Muscle layer of duodenum (tissue), 2 donors: ENCODE measurements around the gene RARRES2.
"Not testable (repeated sequence)": the region's sequence is repeated elsewhere in the genome, so short reads cannot be mapped to it uniquely, and the experiment has no call there.

ENCODE experiments used
- H3K27ac ChIP-seq: one replicate; pipeline ENCODE4 v1.7.0; 2013; ENCODE audit warnings: mild to moderate bottlenecking, low read length
- H3K27me3 ChIP-seq: one replicate; pipeline ENCODE4 v1.7.0; 2013; ENCODE audit warnings: low read depth, mild to moderate bottlenecking, control low read depth, low read length
- H3K36me3 ChIP-seq, 2 donors: one replicate each; pipeline ENCODE4 v1.7.0; 2013; ENCODE audit warnings: low read length in 2 of 2, control low read depth in 1 of 2, mild to moderate bottlenecking in 1 of 2; ENCODE audit not compliant: insufficient read depth in 2 of 2, control insufficient read depth in 1 of 2
- H3K4me1 ChIP-seq, 2 donors: one replicate each; pipeline ENCODE4 v1.7.0; 2013; ENCODE audit warnings: low read length in 2 of 2, mild to moderate bottlenecking in 2 of 2, control low read depth in 1 of 2, moderate library complexity in 1 of 2; ENCODE audit not compliant: insufficient read depth in 2 of 2, control insufficient read depth in 1 of 2
- H3K4me3 ChIP-seq, 2 donors: one replicate each; pipeline ENCODE4 v1.7.0; 2013; ENCODE audit warnings: low read length in 2 of 2, low read depth in 1 of 2, mild to moderate bottlenecking in 1 of 2
- H3K9me3 ChIP-seq, 2 donors: one replicate each; pipeline ENCODE4 v1.7.0; 2013; ENCODE audit warnings: low read length in 2 of 2, control low read depth in 1 of 2, mild to moderate bottlenecking in 1 of 2; ENCODE audit not compliant: control insufficient read depth in 1 of 2
- donor health status: healthy.

RARRES2 gene

DNA sequence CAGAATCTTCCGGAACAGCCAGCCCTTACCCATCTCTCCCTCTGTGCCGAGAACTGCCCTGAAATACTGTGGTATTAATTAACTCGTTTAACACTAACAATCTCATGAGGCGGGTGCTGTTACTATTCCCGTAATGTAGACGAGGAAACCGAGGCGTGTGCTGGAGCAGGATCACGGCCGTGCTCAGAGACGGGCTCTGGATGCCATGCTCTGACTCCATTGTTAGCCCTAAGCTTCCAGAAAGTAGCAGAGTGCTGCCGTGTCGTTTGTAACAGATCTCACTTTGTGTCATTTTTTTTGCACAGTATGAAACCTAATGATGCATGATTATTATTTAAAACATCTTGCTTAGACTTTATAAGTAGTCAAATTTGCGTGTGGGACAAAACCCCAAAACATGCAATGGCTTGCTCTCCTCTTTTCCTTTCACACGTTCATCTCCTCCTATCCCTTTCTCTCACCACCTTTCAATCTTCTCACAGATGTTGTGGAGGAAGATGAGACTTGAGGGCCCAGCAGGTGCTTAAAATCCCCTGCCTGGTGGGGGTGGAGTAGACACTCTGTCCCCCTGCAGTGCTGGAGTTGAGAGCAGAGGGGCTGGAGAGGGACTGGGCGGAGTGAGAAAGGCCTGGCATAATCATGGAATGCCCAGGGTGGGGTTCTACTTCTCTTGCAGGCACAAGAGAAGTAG lies 17.6 kb downstream of the RARRES2 start:
- H3K4me1 ChIP-seq, result peaks cover 0 to 11% of the 10 kb centered on the region in 2 donors
- H3K27ac ChIP-seq, result peak overlapping the region; percentile 35
- H3K36me3 ChIP-seq, result peaks cover 5 to 6% of the 10 kb centered on the region in 2 donors
- H3K9me3 ChIP-seq, result no peaks in the 10 kb centered on the region
- H3K4me3 ChIP-seq, result peak overlapping the region; percentile 76 to 79
- no peaks in the 10 kb centered on the region for H3K27me3 ChIP-seq

DNA sequence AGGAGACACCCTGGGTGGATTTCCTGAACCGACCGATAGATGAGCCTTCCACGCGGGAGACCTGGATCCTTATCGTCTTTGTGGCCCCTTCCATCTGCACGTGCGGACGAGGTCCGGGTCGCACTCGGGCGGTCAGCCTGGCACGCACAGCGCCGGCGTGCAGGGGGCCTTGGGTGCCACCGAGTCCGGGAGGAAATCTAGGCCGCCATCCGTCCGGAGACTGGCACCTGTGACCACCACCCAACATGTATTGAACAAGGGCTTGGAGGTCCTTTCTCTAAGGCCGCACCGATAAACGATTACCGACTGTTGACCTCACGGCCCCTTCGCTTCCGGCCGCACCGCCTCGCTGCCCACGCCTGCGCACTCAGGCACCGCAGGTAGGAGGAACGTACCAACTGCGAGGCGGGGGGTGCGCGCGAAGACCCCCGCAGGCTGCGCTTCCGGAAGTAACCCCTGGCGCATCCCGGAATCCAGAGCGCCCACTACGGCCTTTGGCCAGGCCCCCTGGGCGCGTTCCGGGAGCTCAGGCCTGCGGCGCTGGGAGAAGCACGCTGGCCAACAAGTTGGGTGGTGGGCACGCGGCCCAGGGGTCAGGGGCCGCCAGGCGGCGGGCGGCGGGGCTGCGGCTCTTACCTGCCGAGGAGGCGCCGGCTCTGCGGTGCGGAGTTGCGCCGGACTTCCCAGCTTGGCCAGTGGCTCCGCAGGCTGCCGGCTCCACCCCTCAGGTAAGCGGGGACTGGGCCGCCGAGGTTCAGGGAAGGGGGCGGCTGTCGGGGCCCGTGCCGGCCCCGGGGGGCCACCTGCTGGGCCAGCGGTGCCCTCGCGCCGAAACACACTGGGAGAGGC lies 18.4 kb downstream of the RARRES2 start, which contains the start of the genes ACTR3C and LRRC61:
ACTR3C (minus strand) TSS at position 713 of the 849 bp plus-strand sequence. CDS start 28,249 bp downstream, outside the sequence.
LRRC61 (plus strand) TSS at position 523 of the 849 bp plus-strand sequence. CDS start 13,507 bp downstream, outside the sequence.
- no peaks in the 10 kb centered on the region for H3K27me3 ChIP-seq
- H3K9me3 ChIP-seq, result no peaks in the 10 kb centered on the region
- peaks cover 0 to 11% of the 10 kb centered on the region in 2 donors for H3K4me1 ChIP-seq
- peak within 1 kb of the TSS; percentile 35 for H3K27ac ChIP-seq
- peaks cover 0 to 6% of the 10 kb centered on the region in 2 donors for H3K36me3 ChIP-seq
- peak within 1 kb of the TSS; percentile 76 to 79 for H3K4me3 ChIP-seq

DNA sequence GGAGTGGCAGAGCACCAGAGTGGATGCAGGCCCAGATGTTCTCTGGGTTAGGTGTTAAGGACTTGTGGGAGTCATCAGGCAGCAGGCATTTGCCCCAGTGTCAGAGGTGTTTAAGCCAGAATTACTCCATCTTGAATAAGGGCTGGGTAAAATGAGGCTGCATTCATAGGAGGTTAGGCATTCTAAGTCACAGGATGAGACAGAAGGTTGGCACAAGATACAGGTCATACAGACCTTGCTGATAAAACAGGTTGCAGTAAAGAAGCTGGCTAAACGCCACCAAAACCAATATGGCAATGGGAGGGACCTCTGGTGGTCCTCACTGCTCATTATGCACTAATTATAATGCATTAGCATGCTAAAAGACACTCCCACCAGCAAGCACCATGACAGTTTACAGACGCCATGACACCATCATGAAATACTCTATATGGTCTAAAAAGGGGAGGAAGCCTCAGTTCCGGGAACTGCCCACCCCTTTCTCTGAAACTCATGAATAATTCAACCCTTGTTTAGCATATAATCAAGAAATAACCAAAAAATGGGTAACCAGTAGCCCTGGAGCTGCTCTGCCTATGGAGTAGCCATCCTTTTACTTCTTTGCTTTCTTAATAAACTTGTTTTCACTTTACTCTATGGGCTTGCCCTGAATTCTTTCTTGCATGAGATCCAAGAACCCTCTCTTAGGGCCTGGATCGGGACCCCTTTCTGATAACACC lies 19.2 kb downstream of the RARRES2 start:
- H3K4me1 ChIP-seq, result peaks cover 0 to 11% of the 10 kb centered on the region in 2 donors
- H3K27me3 ChIP-seq, result no peaks in the 10 kb centered on the region
- H3K36me3 ChIP-seq, result peaks cover 0 to 6% of the 10 kb centered on the region in 2 donors
- peak overlapping the region; percentile 35 for H3K27ac ChIP-seq
- peak overlapping the region; percentile 76 to 79 for H3K4me3 ChIP-seq
- no peaks in the 10 kb centered on the region for H3K9me3 ChIP-seq

DNA sequence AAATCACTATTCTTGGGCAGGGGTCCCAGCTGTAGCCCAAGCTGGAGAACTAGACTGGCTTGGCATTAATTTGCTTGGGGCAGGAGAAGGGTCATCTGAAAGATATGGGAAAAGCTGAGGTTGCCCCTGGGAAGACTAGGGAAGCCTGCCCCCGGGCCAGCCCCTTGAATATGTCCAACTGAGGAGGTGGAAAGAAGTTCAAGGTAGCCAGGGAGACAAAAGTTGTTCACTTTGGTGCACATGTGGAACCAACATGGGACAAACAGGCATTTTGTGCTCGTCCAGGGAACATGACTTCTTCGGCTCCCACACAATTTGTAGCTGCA lies 19.7 kb downstream of the RARRES2 start:
- H3K27me3 ChIP-seq, result no peaks in the 10 kb centered on the region
- no peaks in the 10 kb centered on the region for H3K9me3 ChIP-seq
- no peak overlapping the region for H3K27ac ChIP-seq
- H3K4me3 ChIP-seq, result no peak overlapping the region
- peaks cover 0 to 11% of the 10 kb centered on the region in 2 donors for H3K4me1 ChIP-seq
- peaks cover 0 to 6% of the 10 kb centered on the region in 2 donors for H3K36me3 ChIP-seq

DNA sequence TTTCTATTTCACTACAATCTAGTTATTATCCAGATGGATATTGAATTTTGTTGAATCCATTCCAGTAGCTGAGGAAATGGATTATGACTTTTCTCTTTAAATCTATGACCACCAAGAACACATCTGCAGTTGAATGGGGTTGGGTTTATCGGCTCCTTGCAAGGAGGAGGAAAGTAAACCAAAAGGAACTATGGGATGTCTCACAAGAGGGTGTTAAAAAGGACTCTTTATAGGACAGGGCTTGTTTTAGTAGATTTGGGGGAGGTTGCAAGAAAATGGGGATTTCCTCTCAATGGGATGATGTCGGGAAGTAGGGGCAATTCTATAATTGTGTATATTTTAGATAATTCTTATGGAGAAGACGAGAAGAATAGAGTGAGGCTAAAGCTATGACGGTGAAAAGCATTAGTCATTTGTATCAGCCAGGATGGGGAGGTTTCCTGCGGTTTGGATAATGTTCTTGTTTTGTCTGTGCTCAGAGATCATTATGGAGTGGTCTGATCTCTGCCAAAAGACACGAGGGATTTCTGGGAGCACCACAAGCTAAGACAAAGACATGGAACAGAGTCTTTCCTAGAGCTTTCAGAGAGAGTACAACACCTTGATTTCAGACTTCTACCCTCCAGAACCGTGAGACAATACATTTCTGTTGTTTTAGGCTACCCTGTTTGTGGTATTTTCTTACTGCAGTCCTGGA lies 23.5 kb downstream of the RARRES2 start:
- Histone ChIP-seq H3K27ac (no peak overlapping the region), H3K4me3 (no peak overlapping the region), H3K9me3 (no peaks in the 10 kb centered on the region), H3K36me3 (peaks cover 0 to 3% of the 10 kb centered on the region in 2 donors), H3K27me3 (no peaks in the 10 kb centered on the region), H3K4me1 (peaks cover 0 to 11% of the 10 kb centered on the region in 2 donors)

DNA sequence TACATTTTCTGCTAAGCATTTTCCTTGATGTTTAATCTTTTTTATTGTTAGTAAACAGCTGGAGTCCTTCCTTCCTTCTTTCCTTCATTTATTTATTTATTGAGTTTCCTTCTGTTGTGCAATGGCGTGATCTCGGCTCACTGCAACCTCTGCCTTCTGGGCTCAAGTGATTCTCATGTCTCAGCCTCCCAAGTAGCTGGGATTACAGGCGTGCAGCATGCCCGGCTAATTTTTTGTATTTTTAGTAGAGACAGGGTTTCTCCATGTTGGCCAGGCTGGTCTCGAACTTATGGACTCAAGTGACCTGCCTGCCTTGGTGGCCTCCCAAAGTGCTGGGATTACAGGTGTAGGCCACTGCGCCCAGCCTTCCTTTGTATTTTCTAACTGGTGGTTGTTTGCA lies 24.4 kb downstream of the RARRES2 start:
- not testable (repeated sequence) for H3K4me1 ChIP-seq, H3K36me3 ChIP-seq, H3K4me3 ChIP-seq, H3K27ac ChIP-seq, H3K27me3 ChIP-seq, H3K9me3 ChIP-seq

DNA sequence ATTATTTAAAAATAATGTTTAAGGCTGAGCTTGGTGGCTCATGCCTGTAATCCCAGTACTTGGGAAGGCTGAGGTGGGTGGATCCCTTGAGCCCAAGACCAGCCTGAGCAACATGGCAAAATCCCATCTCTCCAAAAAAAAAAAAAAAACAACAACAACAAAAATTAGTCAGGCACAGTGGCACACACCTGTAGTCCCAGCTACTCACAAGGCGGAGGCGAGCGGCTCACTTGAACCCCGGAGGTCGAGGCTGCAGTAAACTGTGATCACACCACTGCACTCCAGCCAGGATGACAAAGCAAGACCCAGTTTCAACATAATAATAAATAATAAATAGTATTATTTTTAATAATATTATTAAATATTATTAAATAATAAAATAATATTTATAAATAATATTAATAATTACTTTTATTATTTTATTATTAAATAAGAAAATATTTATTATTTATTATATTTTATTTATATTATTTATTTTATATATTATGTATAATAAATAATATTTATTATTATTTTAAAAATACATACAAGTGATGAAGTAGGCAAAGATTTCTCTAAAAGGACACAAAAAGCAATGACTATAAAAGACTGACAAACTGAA lies 26.7 kb downstream of the RARRES2 start:
- peaks cover 0 to 3% of the 10 kb centered on the region in 2 donors for H3K36me3 ChIP-seq
- no peak overlapping the region for H3K4me3 ChIP-seq
- H3K4me1 ChIP-seq, result no peaks in the 10 kb centered on the region
- H3K27ac ChIP-seq, result no peak overlapping the region
- H3K27me3 ChIP-seq, result no peaks in the 10 kb centered on the region
- H3K9me3 ChIP-seq, result no peaks in the 10 kb centered on the region

DNA sequence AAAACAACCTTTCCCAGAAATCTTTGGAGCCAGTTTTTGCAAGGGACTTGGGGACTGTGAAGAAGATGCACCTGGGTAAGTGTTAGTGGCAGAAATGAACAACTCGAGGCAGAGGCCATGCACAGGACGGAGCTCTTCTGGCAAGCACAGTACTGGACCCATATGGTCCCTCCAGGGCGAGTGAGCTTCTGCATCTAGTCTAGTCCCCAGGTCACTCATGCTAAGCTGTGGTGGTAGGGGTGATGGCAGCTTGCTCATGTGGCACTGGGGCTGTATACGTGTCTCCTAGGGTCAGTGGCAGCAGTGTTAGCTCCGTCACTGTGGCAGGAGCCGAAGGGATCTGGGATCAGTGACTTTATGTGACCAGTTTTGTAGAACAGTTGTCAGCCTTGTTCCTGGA lies 27.6 kb downstream of the RARRES2 start:
- no peaks in the 10 kb centered on the region for H3K4me1 ChIP-seq
- no peaks in the 10 kb centered on the region for H3K27me3 ChIP-seq
- no peaks in the 10 kb centered on the region for H3K9me3 ChIP-seq
- no peak overlapping the region for H3K4me3 ChIP-seq
- no peak overlapping the region for H3K27ac ChIP-seq
- peaks cover 0 to 3% of the 10 kb centered on the region in 2 donors for H3K36me3 ChIP-seq

DNA sequence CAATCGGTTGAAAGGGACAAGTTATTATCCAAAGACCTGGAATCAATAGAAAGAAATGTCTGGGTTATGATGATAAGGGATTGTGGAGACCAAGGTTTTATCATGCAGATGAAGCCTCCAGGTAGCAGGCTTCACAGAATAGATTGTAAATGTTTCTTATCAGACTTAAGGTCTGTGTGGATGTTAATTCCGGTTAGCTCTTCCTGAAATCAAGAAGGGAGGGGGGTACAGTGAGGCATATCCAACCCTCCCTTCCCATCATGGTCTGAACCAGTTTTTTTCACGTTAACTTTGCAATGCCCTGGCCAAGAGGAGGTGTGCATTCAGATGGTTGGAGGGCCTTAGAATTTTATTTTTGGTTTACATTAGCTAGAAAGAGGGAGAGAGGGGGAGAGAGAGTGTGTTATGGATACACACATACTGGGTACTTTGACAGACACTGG lies 28.0 kb downstream of the RARRES2 start:
- Histone ChIP-seq H3K36me3 (peaks cover 0 to 3% of the 10 kb centered on the region in 2 donors), H3K4me3 (no peak overlapping the region), H3K9me3 (no peaks in the 10 kb centered on the region), H3K27ac (no peak overlapping the region), H3K27me3 (no peaks in the 10 kb centered on the region), H3K4me1 (no peaks in the 10 kb centered on the region)

DNA sequence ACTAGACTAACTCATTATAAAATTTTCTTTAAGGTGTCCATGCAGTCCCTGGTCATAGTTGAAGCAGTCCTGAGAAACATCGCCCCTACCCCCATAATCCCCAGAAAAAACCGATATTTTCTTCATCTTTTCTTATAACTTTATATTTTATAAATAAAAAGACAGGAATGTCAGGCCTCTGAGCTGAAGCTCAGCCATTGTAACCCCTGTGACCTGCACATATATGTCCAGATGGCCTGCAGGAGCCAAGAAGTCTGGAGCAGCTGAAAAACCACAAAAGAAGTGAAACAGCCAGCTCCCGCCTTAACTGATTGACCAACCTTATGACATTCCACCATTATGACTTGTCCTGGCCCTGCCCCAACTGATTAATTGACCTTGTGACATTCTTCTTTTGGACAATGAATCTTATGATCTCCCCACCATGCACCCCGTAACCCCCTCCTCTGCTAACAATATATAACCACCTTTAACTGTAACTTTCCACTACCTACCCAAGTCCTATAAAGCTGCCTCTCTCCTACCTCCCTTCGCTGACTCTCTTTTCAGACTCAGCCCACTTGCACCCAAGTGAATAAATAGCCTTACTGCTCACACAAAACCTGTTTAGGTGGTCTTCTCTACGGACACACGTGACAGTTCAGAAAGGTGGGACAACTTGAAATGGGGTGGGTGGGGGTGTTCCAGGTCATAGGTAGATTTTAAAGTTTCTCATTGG lies 28.6 kb downstream of the RARRES2 start:
- not testable (repeated sequence) for H3K4me1 ChIP-seq, H3K4me3 ChIP-seq, H3K27ac ChIP-seq, H3K9me3 ChIP-seq, H3K36me3 ChIP-seq, H3K27me3 ChIP-seq
